HepG2 (cell line): ENCODE measurements around the gene CHKA. TPM values are rescaled to one million over a fixed set of nuclear protein-coding genes. Genes with fewer than 3 reads are reported as not detected.
A peak's percentile ranks its signal among the peaks of the same experiment; 100 is the strongest.

Source experiments
- CBX5 ChIP-seq: sonication (generic); formaldehyde crosslinking; IDR thresholded peaks from 2 replicates; pipeline ENCODE4 v1.4.0; 2020; ENCODE audit warnings: missing genetic modification reagents, borderline replicate concordance
- CHD2 ChIP-seq: IDR thresholded peaks from 2 replicates; pipeline ENCODE4 v1.6.1; 2011; ENCODE audit warnings: low read depth, low read length, improper control_type of control experiment
- DMAP1 ChIP-seq: IDR thresholded peaks from 2 replicates; pipeline ENCODE4 v1.6.1; 2016
- ESRRA ChIP-seq: sonication (generic); formaldehyde crosslinking; IDR thresholded peaks from 2 replicates; pipeline ENCODE4 v1.5.1; 2020; ENCODE audit warnings: mild to moderate bottlenecking, low read depth, missing genetic modification reagents
- GMEB1 ChIP-seq: sonication (generic); formaldehyde crosslinking; IDR thresholded peaks from 2 replicates; pipeline ENCODE4 v1.5.1; 2020; ENCODE audit warnings: missing genetic modification reagents, mild to moderate bottlenecking, borderline replicate concordance
- KDM2A ChIP-seq: sonication (generic); formaldehyde crosslinking; IDR thresholded peaks from 2 replicates; pipeline ENCODE4 v1.4.0; 2020; ENCODE audit warnings: low read depth, missing genetic modification reagents, borderline replicate concordance
- MTA3 ChIP-seq: sonication (generic); formaldehyde crosslinking; IDR thresholded peaks from 2 replicates; pipeline ENCODE4 v1.4.0; 2020; ENCODE audit warnings: missing genetic modification reagents
- MXI1 ChIP-seq: IDR thresholded peaks from 3 replicates; pipeline ENCODE4 v1.6.1; 2012; ENCODE audit warnings: low read depth, low read length, inconsistent platforms, borderline replicate concordance
- NAIF1 ChIP-seq: sonication (generic); formaldehyde crosslinking; IDR thresholded peaks from 2 replicates; pipeline ENCODE4 v1.5.0; 2020; ENCODE audit warnings: mild to moderate bottlenecking, missing genetic modification reagents, borderline replicate concordance
- POLR2A ChIP-seq, 2 experiments: IDR thresholded peaks; 2 replicates each; pipeline ENCODE4 v1.6.1; 2011; ENCODE audit warnings: low read depth in 2 of 2, low read length in 2 of 2, mild to moderate bottlenecking in 1 of 2, moderate library complexity in 1 of 2; ENCODE audit not compliant: insufficient read depth in 1 of 2
- RNF2 ChIP-seq: fragments of 450-650 bp; conservative IDR thresholded peaks from 2 replicates; pipeline ENCODE4 v1.6.1; 2016; ENCODE audit warnings: low read depth
- SNRNP70 ChIP-seq: fragments of 200-400 bp; formaldehyde crosslinking; IDR thresholded peaks from 2 replicates; pipeline ENCODE4 v1.6.1; 2017; ENCODE audit warnings: mild to moderate bottlenecking, low read depth, low read length, moderate library complexity
- TP53 ChIP-seq: sonication (generic); formaldehyde crosslinking; conservative IDR thresholded peaks from 2 replicates; pipeline ENCODE4 v1.4.0; 2020; ENCODE audit warnings: missing genetic modification reagents
- ZFP90 ChIP-seq: sonication (generic); formaldehyde crosslinking; IDR thresholded peaks from 2 replicates; pipeline ENCODE4 v1.8.0; 2022; ENCODE audit warnings: missing genetic modification reagents, mild to moderate bottlenecking, inconsistent platforms, borderline replicate concordance
- ZNF17 ChIP-seq: sonication (generic); formaldehyde crosslinking; IDR thresholded peaks from 2 replicates; pipeline ENCODE4 v1.5.0; 2020; ENCODE audit warnings: mild to moderate bottlenecking, missing genetic modification reagents
- ZNF326 ChIP-seq: sonication (generic); formaldehyde crosslinking; IDR thresholded peaks from 2 replicates; pipeline ENCODE4 v1.4.0; 2020; ENCODE audit warnings: missing genetic modification reagents, borderline replicate concordance
- ZNF44 ChIP-seq: sonication (generic); formaldehyde crosslinking; IDR thresholded peaks from 2 replicates; pipeline ENCODE4 v1.5.1; 2020; ENCODE audit warnings: mild to moderate bottlenecking, missing genetic modification reagents
- ZNF75D ChIP-seq: sonication (generic); formaldehyde crosslinking; IDR thresholded peaks from 2 replicates; pipeline ENCODE4 v1.8.1; 2023; ENCODE audit warnings: missing genetic modification reagents, mild to moderate bottlenecking, borderline replicate concordance
- polyA plus RNA-seq, 8 experiments: library from polyadenylated mRNA; depleted of rRNA in 3 of 8; stranded (reverse) in 7 of 8; unstranded in 1 of 8; fragments of >200 nt; fragmentation: Illumina TruSeq in 4 of 8; extraction: Trizol in 4 of 8; gene quantifications; 2 replicates each; pipeline versions ENCODE4 v1.2.1 to v1.2.3, GENCODE V29; 2011 to 2016; ENCODE audit warnings: low read depth in 4 of 8, missing spikeins in 1 of 8, mixed read lengths in 1 of 8; ENCODE audit not compliant: insufficient read depth in 1 of 8
- total RNA-seq, 5 experiments: library from RNA; depleted of rRNA; stranded (reverse); fragments of >200 nt; fragmentation: Illumina TruSeq; extraction: Trizol; gene quantifications; 2 replicates each; pipeline ENCODE4 v1.2.3, GENCODE V29; 2016; ENCODE audit warnings: low read depth in 1 of 5
- TF ChIP-seq, protein P1 (sequence below): sonication (generic); formaldehyde crosslinking; IDR thresholded peaks from 2 replicates; pipeline ENCODE4 v1.5.1; 2020; ENCODE audit warnings: missing genetic modification reagents, mild to moderate bottlenecking, borderline replicate concordance
- TF ChIP-seq, protein P2 (sequence below): sonication (generic); formaldehyde crosslinking; IDR thresholded peaks from 2 replicates; pipeline ENCODE4 v1.9.0; 2022; ENCODE audit warnings: low read depth, missing genetic modification reagents
- TF ChIP-seq, protein P3 (sequence below): sonication (generic); formaldehyde crosslinking; IDR thresholded peaks from 2 replicates; pipeline ENCODE4 v1.8.1; 2023; ENCODE audit warnings: mild to moderate bottlenecking, moderate library complexity, missing genetic modification reagents
- TF ChIP-seq, protein P4 (sequence below): sonication (generic); formaldehyde crosslinking; IDR thresholded peaks from 2 replicates; pipeline ENCODE4 v1.4.0; 2020; ENCODE audit warnings: mild to moderate bottlenecking, missing genetic modification reagents

The CHKA gene
- total and polyA plus RNA-seq, 2 of the 13 experiments (the other 11 are each of a cell fraction or from before 2014, with no cell fraction given): 71.6 to 92.7 TPM

- TF ChIP-seq, protein P1, sequence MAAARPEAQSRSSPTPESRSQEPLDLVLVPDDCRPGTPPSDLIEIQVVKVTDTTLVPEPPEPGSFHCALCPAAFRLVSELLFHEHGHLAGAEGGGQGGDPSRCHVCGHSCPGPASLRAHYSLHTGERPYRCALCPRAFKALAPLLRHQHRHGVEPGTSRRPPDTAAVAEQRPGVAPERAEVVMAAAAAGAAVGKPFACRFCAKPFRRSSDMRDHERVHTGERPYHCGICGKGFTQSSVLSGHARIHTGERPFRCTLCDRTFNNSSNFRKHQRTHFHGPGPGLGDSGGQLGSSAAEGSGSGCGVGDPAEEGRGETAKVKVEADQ (CRISPR knock-in tag): no peak
- peak in 1 of 2 experiments; percentile 62; a peak in 2 of 4 replicates for TF ChIP-seq POLR2A (IDR thresholded peaks at IDR 0.05; ENCODE audit: insufficient read depth in 1 of 2, low read depth in 2 of 2, low read length in 2 of 2)
- TF ChIP-seq MTA3 (CRISPR knock-in tag): no peak
- peak; percentile 33; the same call in 1 of the 2 replicates for TF ChIP-seq CBX5 (CRISPR knock-in tag)
- TF ChIP-seq MXI1: no peak
- no peak for TF ChIP-seq NAIF1
- TF ChIP-seq ZNF75D: no peak
- no peak; the same call in 1 of the 2 replicates for TF ChIP-seq ZFP90
- TF ChIP-seq RNF2: no peak; the same call in 1 of the 2 replicates
- TF ChIP-seq KDM2A (CRISPR knock-in tag): peak; percentile 65; the same call in 1 of the 2 replicates
- no peak for TF ChIP-seq ZNF326 (CRISPR knock-in tag)
- TF ChIP-seq ZNF44 (CRISPR knock-in tag): no peak; the same call in 1 of the 2 replicates
- TF ChIP-seq, protein P2, sequence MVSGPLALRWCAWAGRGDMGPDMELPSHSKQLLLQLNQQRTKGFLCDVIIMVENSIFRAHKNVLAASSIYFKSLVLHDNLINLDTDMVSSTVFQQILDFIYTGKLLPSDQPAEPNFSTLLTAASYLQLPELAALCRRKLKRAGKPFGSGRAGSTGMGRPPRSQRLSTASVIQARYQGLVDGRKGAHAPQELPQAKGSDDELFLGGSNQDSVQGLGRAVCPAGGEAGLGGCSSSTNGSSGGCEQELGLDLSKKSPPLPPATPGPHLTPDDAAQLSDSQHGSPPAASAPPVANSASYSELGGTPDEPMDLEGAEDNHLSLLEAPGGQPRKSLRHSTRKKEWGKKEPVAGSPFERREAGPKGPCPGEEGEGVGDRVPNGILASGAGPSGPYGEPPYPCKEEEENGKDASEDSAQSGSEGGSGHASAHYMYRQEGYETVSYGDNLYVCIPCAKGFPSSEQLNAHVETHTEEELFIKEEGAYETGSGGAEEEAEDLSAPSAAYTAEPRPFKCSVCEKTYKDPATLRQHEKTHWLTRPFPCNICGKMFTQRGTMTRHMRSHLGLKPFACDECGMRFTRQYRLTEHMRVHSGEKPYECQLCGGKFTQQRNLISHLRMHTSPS: peak; percentile 62
- TF ChIP-seq TP53: no peak; the same call in 1 of the 2 replicates
- TF ChIP-seq, protein P3, sequence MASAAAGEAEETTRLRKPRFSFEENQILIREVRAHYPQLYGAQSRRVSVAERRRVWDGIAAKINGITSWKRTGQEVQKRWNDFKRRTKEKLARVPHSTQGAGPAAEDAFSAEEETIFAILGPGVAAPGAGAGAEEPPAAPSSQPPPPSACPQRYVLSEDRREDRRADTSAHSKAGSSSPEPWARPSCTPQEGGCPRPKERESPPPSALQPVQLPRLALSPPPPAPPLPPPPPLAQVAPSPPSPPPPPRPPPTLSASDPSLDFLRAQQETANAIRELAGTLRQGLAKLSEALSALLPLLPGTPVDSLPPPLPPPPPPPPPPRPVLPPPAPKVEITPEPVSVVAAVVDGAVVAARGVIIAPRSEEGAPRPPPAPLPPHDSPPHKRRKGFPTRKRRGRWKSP (CRISPR knock-in tag): 0 out of 2 replicates have a peak, but pooled peaks have one; percentile 64
- TF ChIP-seq CHD2: no peak
- TF ChIP-seq ZNF17 (CRISPR knock-in tag): no peak
- TF ChIP-seq DMAP1 (CRISPR knock-in tag): peak; percentile 70; the same call in 1 of the 2 replicates
- TF ChIP-seq ESRRA: peak; percentile 35; the same call in 1 of the 2 replicates
- TF ChIP-seq SNRNP70: no peak
- TF ChIP-seq, protein P4, sequence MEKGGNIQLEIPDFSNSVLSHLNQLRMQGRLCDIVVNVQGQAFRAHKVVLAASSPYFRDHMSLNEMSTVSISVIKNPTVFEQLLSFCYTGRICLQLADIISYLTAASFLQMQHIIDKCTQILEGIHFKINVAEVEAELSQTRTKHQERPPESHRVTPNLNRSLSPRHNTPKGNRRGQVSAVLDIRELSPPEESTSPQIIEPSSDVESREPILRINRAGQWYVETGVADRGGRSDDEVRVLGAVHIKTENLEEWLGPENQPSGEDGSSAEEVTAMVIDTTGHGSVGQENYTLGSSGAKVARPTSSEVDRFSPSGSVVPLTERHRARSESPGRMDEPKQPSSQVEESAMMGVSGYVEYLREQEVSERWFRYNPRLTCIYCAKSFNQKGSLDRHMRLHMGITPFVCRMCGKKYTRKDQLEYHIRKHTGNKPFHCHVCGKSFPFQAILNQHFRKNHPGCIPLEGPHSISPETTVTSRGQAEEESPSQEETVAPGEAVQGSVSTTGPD (CRISPR knock-in tag): no peak
- no peak for TF ChIP-seq GMEB1 (CRISPR knock-in tag)
Observed at GRCh38 chr11:68010090-68011041, 110.8 kb downstream of the CHKA start, which contains the start of gene ALDH3B1 (continued).
